ENCODE data around the gene CNTNAP2.

- TF ChIP-seq POLR2A (IDR thresholded peaks at IDR 0.05) (no peak), CTCF (IDR thresholded peaks at IDR 0.05) (no peak)
Measured at GRCh38 chr7:147912291-147912690, 1795.7 kb downstream of the CNTNAP2 start.
